Pericardium fibroblast (primary cell): ENCODE data around the gene ALAS2. TPM values are rescaled to one million over a fixed set of nuclear protein-coding genes. Genes with fewer than 3 reads are reported as not detected.

ENCODE experiments used
- total RNA-seq: library from RNA; depleted of rRNA; stranded (reverse); fragments of >200 nt; gene quantifications from 2 replicates; pipeline ENCODE4 v1.2.3, GENCODE V29; 2015

The ALAS2 gene
- not detected in 2 replicates for total RNA-seq

GRCh38 chrX:55030271-55031205 is at the start of gene ALAS2:
Gene ALAS2, minus strand, starts transcription at chrX:55030977. Its CDS starts 4,977 bp downstream, at chrX:55026000.

GRCh38 chrX:55074851-55075467 is 44.2 kb upstream of the ALAS2 start, which contains the start of gene PAGE2B:
Gene PAGE2B, plus strand, starts transcription at chrX:55075030. Its CDS starts 1,012 bp downstream, at chrX:55076042.

GRCh38 chrX:54999717-55000598 is 30.8 kb downstream of the ALAS2 start, which contains the start of gene APEX2:
Gene APEX2, plus strand, starts transcription at chrX:55000363. Its CDS starts 60 bp downstream, at chrX:55000423.

GRCh38 chrX:54994099-54994498 is 36.7 kb downstream of the ALAS2 start, which contains the start of gene PFKFB1:
Gene PFKFB1, minus strand, starts transcription at chrX:54994188. Its CDS starts 181 bp downstream, at chrX:54994007.

Other genes with a start within 250 kb of the ALAS2 start
- not detected in 2 replicates for gene ITIH6, start 232.7 kb downstream of the ALAS2 start, total RNA-seq
- 377 and 514 TPM in 2 replicates for gene MAGED2, start 223.2 kb downstream of the ALAS2 start, total RNA-seq
- gene TRO, start 110.2 kb downstream of the ALAS2 start, total RNA-seq, result 15.2 and 24.0 TPM in 2 replicates
- gene PFKFB1, start 36.8 kb downstream of the ALAS2 start, total RNA-seq, result 0.23 and 0.43 TPM in 2 replicates
- gene APEX2, start 30.6 kb downstream of the ALAS2 start, total RNA-seq, result 9.8 and 11.9 TPM in 2 replicates
- not detected in 2 replicates for gene PAGE2B, start 44.1 kb upstream of the ALAS2 start, total RNA-seq
- gene PAGE2, start 58.0 kb upstream of the ALAS2 start, total RNA-seq, result not detected in 2 replicates
- not detected in 2 replicates for gene PAGE5, start 189.4 kb upstream of the ALAS2 start, total RNA-seq
- not detected in 2 replicates for gene PAGE3, start 233.9 kb upstream of the ALAS2 start, total RNA-seq